WTC11 (cell line): ENCODE data around the gene OR2Y1. TPM values are rescaled to one million over a fixed set of nuclear protein-coding genes. Genes with fewer than 3 reads are reported as not detected.

Source experiments
- ATAC-seq: fragments of 200-7000 bp; cut with Tn5 transposase; 2 replicates; pipeline ENCODE4 v1.10.0; 2021; ENCODE audit warnings: mild to moderate bottlenecking, moderate library complexity
- CTCF ChIA-PET: fragments of 300-600 bp; sonication (Branson Sonifier 250); formaldehyde crosslinking; loops from one replicate; lab custom pipeline; 2021; ENCODE audit warnings: antibody characterized with exemption; lab: Charles Lee
- POLR2A ChIA-PET: fragments of 350-600 bp; sonication (Branson Sonifier 250); formaldehyde crosslinking; loops from one replicate; lab custom pipeline; 2021; ENCODE audit warnings: antibody characterized with exemption; lab: Charles Lee
- DNase-seq: peaks from one replicate; pipeline ENCODE4 v3.0.0; 2021; ENCODE audit warnings: low spot score
- H3K27ac Mint-ChIP-seq: 2 replicates; pipeline ENCODE4 v1.8.0; 2021; ENCODE audit warnings: mixed read lengths
- H3K27me3 Mint-ChIP-seq: 2 replicates; pipeline ENCODE4 v1.8.0; 2021; ENCODE audit warnings: low read depth, mild to moderate bottlenecking, moderate library complexity, mixed read lengths
- H3K36me3 Mint-ChIP-seq: 2 replicates; pipeline ENCODE4 v1.8.0; 2021; ENCODE audit warnings: mixed read lengths
- H3K4me1 Mint-ChIP-seq: 2 replicates; pipeline ENCODE4 v1.8.0; 2022; ENCODE audit warnings: mixed read lengths
- H3K4me3 Mint-ChIP-seq: 2 replicates; pipeline ENCODE4 v1.8.0; 2021; ENCODE audit warnings: mild to moderate bottlenecking, moderate library complexity, mixed read lengths
- H3K9me3 Mint-ChIP-seq: 2 replicates; pipeline ENCODE4 v1.8.0; 2021; ENCODE audit warnings: mixed read lengths
- CTCF ChIP-seq: fragments of 200-600 bp; IDR thresholded peaks from 2 replicates; pipeline ENCODE4 v1.8.0; 2022; ENCODE audit warnings: antibody characterized with exemption
- E2F5 ChIP-seq: sonication (generic); formaldehyde crosslinking; IDR thresholded peaks from 2 replicates; pipeline ENCODE4 v1.8.1; 2022; ENCODE audit warnings: mild to moderate bottlenecking, moderate library complexity, missing genetic modification reagents
- EMX1 ChIP-seq: fragments of 250-450 bp; sonication (Bioruptor Pico); IDR thresholded peaks from 2 replicates; pipeline ENCODE4 v1.8.0; 2021; ENCODE audit warnings: mild to moderate bottlenecking
- HMGXB4 ChIP-seq: sonication (generic); formaldehyde crosslinking; IDR thresholded peaks from 2 replicates; pipeline ENCODE4 v1.8.1; 2023; ENCODE audit warnings: mild to moderate bottlenecking, moderate library complexity, missing genetic modification reagents
- MXD4 ChIP-seq: fragments of 250-450 bp; sonication (Bioruptor Pico); IDR thresholded peaks from 2 replicates; pipeline ENCODE4 v1.8.0; 2021; ENCODE audit warnings: mild to moderate bottlenecking, moderate library complexity, borderline replicate concordance
- NFATC4 ChIP-seq: fragments of 250-450 bp; sonication (Bioruptor Pico); IDR thresholded peaks from 2 replicates; pipeline ENCODE4 v1.9.0; 2021; ENCODE audit warnings: mild to moderate bottlenecking
- PRDM15 ChIP-seq: sonication (generic); formaldehyde crosslinking; IDR thresholded peaks from 2 replicates; pipeline ENCODE4 v1.8.0; 2022; ENCODE audit warnings: missing genetic modification reagents
- RELA ChIP-seq: sonication (generic); formaldehyde crosslinking; IDR thresholded peaks from 2 replicates; pipeline ENCODE4 v1.8.1; 2022; ENCODE audit warnings: missing genetic modification reagents, mild to moderate bottlenecking, borderline replicate concordance
- SMAD4 ChIP-seq: sonication (generic); formaldehyde crosslinking; IDR thresholded peaks from 2 replicates; pipeline ENCODE4 v1.8.0; 2022; ENCODE audit warnings: mild to moderate bottlenecking, missing genetic modification reagents
- TP53 ChIP-seq: sonication (generic); formaldehyde crosslinking; IDR thresholded peaks from 2 replicates; pipeline ENCODE4 v1.8.1; 2023; ENCODE audit warnings: mild to moderate bottlenecking, missing genetic modification reagents
- ZNF281 ChIP-seq: sonication (generic); formaldehyde crosslinking; IDR thresholded peaks from 2 replicates; pipeline ENCODE4 v1.8.0; 2023; ENCODE audit warnings: mild to moderate bottlenecking, missing genetic modification reagents
- ZNF416 ChIP-seq: fragments of 250-450 bp; sonication (Bioruptor Pico); IDR thresholded peaks from 2 replicates; pipeline ENCODE4 v1.9.0; 2021; ENCODE audit warnings: mild to moderate bottlenecking, inconsistent platforms
- ZNF423 ChIP-seq: fragments of 250-450 bp; sonication (Bioruptor Pico); IDR thresholded peaks from 2 replicates; pipeline ENCODE4 v2.1.2; 2022; ENCODE audit warnings: mild to moderate bottlenecking, moderate library complexity
- total RNA-seq: library from RNA; stranded (reverse); gene quantifications from 3 replicates; pipeline ENCODE4 v1.2.3, GENCODE V29; 2021

Gene OR2Y1
- total RNA-seq, 1 experiment from 2014 or later = not detected

- no peak for DNase-seq
- Mint-ChIP-seq H3K27ac (no peak overlapping the region), H3K9me3 (peaks cover 59% of the 10 kb centered on the region), H3K27me3 (no peaks in the 10 kb centered on the region), H3K4me1 (no peaks in the 10 kb centered on the region), H3K36me3 (peaks cover 20% of the 10 kb centered on the region), H3K4me3 (no peak overlapping the region)
- ATAC-seq = no peak
- POLR2A ChIA-PET = no interaction called here
- no peak for TF ChIP-seq SMAD4
- TF ChIP-seq RELA (CRISPR knock-in tag) = no peak
- no peak for TF ChIP-seq ZNF423 (CRISPR knock-in tag)
- no peak for TF ChIP-seq HMGXB4 (CRISPR knock-in tag)
- no peak for TF ChIP-seq CTCF
- TF ChIP-seq PRDM15 (CRISPR knock-in tag) = no peak
- no peak for TF ChIP-seq TP53 (CRISPR knock-in tag)
- TF ChIP-seq NFATC4 (CRISPR knock-in tag) = no peak
- TF ChIP-seq EMX1 (CRISPR knock-in tag) = no peak
- no peak for TF ChIP-seq MXD4
- TF ChIP-seq E2F5 (CRISPR knock-in tag) = no peak
- CTCF ChIA-PET = no interaction called here
Observed at GRCh38 chr5:180769821-180770220, 30.0 kb upstream of the OR2Y1 start.

GRCh38 chr5:180755601-180756000, 15.7 kb upstream of the OR2Y1 start:
- peaks cover 25% of the 10 kb centered on the region for H3K27me3 Mint-ChIP-seq
- CTCF ChIA-PET = no interaction called here
- no peaks in the 10 kb centered on the region for H3K36me3 Mint-ChIP-seq
- H3K9me3 Mint-ChIP-seq = peaks cover 45% of the 10 kb centered on the region
- ATAC-seq (no peak), DNase-seq (no peak)
- POLR2A ChIA-PET = no interaction called here
- no peak overlapping the region for H3K4me3 Mint-ChIP-seq
- TF ChIP-seq ZNF281 (CRISPR knock-in tag) = no peak
- TF ChIP-seq ZNF416 (CRISPR knock-in tag) = no peak
- H3K4me1 Mint-ChIP-seq = no peaks in the 10 kb centered on the region
- H3K27ac Mint-ChIP-seq = no peak overlapping the region
